HT1080 (cell line): Measurements from ENCODE around the gene FBF1. TPM values are rescaled to one million over a fixed set of nuclear protein-coding genes. Genes with fewer than 3 reads are reported as not detected.
"Not testable (repeated sequence)": the region's sequence is repeated elsewhere in the genome, so short reads cannot be mapped to it uniquely, and the experiment has no call there.

Source experiments
- DNase-seq: peaks from one replicate; pipeline ENCODE4 v3.0.0-alpha.2; 2015; ENCODE audit warnings: low read depth
- total RNA-seq: library from RNA; depleted of rRNA; stranded (reverse); fragments of >200 nt; shearing (Covaris generic); gene quantifications from 2 replicates; pipeline ENCODE4 v1.2.3, GENCODE V29; 2014

The FBF1 gene
- total RNA-seq, 1 experiment from 2014 or later: 10.8 TPM

GRCh38 chr17:75876938-75877751 lies 63.7 kb downstream of the FBF1 start:
- DNase-seq: peak; percentile 97

- DNase-seq: no peak
Observed at GRCh38 chr17:75876190-75876937, 64.5 kb downstream of the FBF1 start.

- DNase-seq: peak; percentile 52
Observed at GRCh38 chr17:75875940-75876189, 65.0 kb downstream of the FBF1 start.

GRCh38 chr17:75875182-75875939 lies 65.5 kb downstream of the FBF1 start:
- DNase-seq: no peak

GRCh38 chr17:75874323-75875181 lies 66.3 kb downstream of the FBF1 start:
- DNase-seq: no peak

GRCh38 chr17:75873587-75874322 lies 67.1 kb downstream of the FBF1 start:
- no peak for DNase-seq

GRCh38 chr17:75872434-75873351 lies 68.1 kb downstream of the FBF1 start:
- peak; percentile 88 for DNase-seq

- DNase-seq: not testable (repeated sequence)
Observed at GRCh38 chr17:75870228-75870627, 70.6 kb downstream of the FBF1 start.

- no peak for DNase-seq
Observed at GRCh38 chr17:75869282-75870141, 71.3 kb downstream of the FBF1 start.

GRCh38 chr17:75868730-75869281 lies 72.0 kb downstream of the FBF1 start:
- not testable (repeated sequence) for DNase-seq

GRCh38 chr17:75865404-75866188 lies 75.2 kb downstream of the FBF1 start:
- not testable (repeated sequence) for DNase-seq

- DNase-seq: not testable (repeated sequence)
Observed at GRCh38 chr17:75864887-75865286, 76.0 kb downstream of the FBF1 start.

GRCh38 chr17:75864448-75864871 lies 76.4 kb downstream of the FBF1 start:
- peak; percentile 52 for DNase-seq

GRCh38 chr17:75861927-75862317 lies 78.9 kb downstream of the FBF1 start:
- no peak for DNase-seq
